DOHH2 (cell line): ENCODE measurements around the gene HIPK2.

Experiments used
- H3F3A ChIP-seq: fragments of 200-600 bp; sonication (generic), shearing (Covaris generic); 2 replicates; pipeline ENCODE4 v1.6.0; 2016; ENCODE audit warnings: antibody characterized with exemption, mild to moderate bottlenecking; ENCODE audit not compliant: control insufficient read depth, insufficient read depth
- H3K27ac ChIP-seq: fragments of 200-600 bp; sonication (generic); 2 replicates; pipeline ENCODE4 v1.5.1; 2014; ENCODE audit warnings: low read depth, mild to moderate bottlenecking, low read length, moderate library complexity
- H3K27me3 ChIP-seq: fragments of 200-600 bp; sonication (generic); 2 replicates; pipeline ENCODE4 v1.6.1; 2014; ENCODE audit warnings: mild to moderate bottlenecking, low read length, mixed read lengths; ENCODE audit not compliant: control insufficient read depth
- H3K36me3 ChIP-seq: fragments of 200-600 bp; sonication (generic); 2 replicates; pipeline ENCODE4 v1.6.1; 2014; ENCODE audit warnings: mild to moderate bottlenecking, low read length, moderate library complexity, mixed read lengths; ENCODE audit not compliant: control insufficient read depth
- H3K4me1 ChIP-seq: fragments of 200-600 bp; sonication (generic); 2 replicates; pipeline ENCODE4 v1.6.1; 2014; ENCODE audit warnings: mild to moderate bottlenecking, low read length, mixed read lengths; ENCODE audit not compliant: control insufficient read depth
- H3K4me2 ChIP-seq: fragments of 200-600 bp; sonication (generic); 2 replicates; pipeline ENCODE4 v1.6.0; 2014; ENCODE audit warnings: mild to moderate bottlenecking, low read length, moderate library complexity
- H3K4me3 ChIP-seq: fragments of 200-600 bp; sonication (generic); 2 replicates; pipeline ENCODE4 v1.5.1; 2014; ENCODE audit warnings: mild to moderate bottlenecking, low read length, mixed read lengths
- H3K79me2 ChIP-seq: fragments of 200-600 bp; sonication (generic); 2 replicates; pipeline ENCODE4 v1.6.1; 2014; ENCODE audit warnings: mild to moderate bottlenecking, low read length, mixed read lengths; ENCODE audit not compliant: control insufficient read depth
- H3K9me2 ChIP-seq: fragments of 200-600 bp; sonication (generic); replicated peaks from 2 replicates; pipeline ENCODE4 v1.6.1; 2014; ENCODE audit warnings: mild to moderate bottlenecking, low read length, mixed read lengths; ENCODE audit not compliant: control insufficient read depth
- H3K9me3 ChIP-seq: fragments of 200-600 bp; sonication (generic); 2 replicates; pipeline ENCODE4 v1.6.1; 2014; ENCODE audit warnings: antibody characterized with exemption, low read length, mixed read lengths; ENCODE audit not compliant: control insufficient read depth, insufficient read depth
- H4K20me1 ChIP-seq: fragments of 200-600 bp; sonication (generic); 2 replicates; pipeline ENCODE4 v1.6.0; 2014; ENCODE audit warnings: low read depth, mild to moderate bottlenecking, antibody characterized with exemption, low read length, moderate library complexity; ENCODE audit not compliant: control insufficient read depth, insufficient read depth
- CTCF ChIP-seq: fragments of 200-600 bp; sonication (generic); IDR thresholded peaks from one replicate; pipeline ENCODE4 v1.5.1; 2014; ENCODE audit warnings: antibody characterized with exemption, mild to moderate bottlenecking, low read depth, low read length; ENCODE audit not compliant: poor library complexity, severe bottlenecking
- EZH2phosphoT487 ChIP-seq: fragments of 200-600 bp; sonication (generic); IDR thresholded peaks from 2 replicates; pipeline ENCODE4 v1.6.1; 2017; ENCODE audit warnings: borderline replicate concordance, mild to moderate bottlenecking, antibody characterized with exemption, low read length, moderate library complexity, mixed read lengths

HIPK2 gene

GRCh38 chr7:139743967-139744767 is 33.6 kb downstream of the HIPK2 start:
- Histone ChIP-seq H3K4me1 (no peaks in the 10 kb centered on the region), H3F3A (no peaks in the 10 kb centered on the region), H3K79me2 (no peaks in the 10 kb centered on the region), H3K4me3 (no peak overlapping the region), H3K27ac (no peak overlapping the region), H3K4me2 (no peak overlapping the region), H3K9me3 (no peaks in the 10 kb centered on the region), H4K20me1 (no peaks in the 10 kb centered on the region), H3K9me2 (no peaks in the 10 kb centered on the region), H3K36me3 (no peaks in the 10 kb centered on the region), H3K27me3 (0 out of 2 replicates have a peak, but pooled peaks cover 6% of the 10 kb centered on the region)
- TF ChIP-seq CTCF (no peak), EZH2phosphoT487 (no peak)

GRCh38 chr7:139743267-139743966 is 34.4 kb downstream of the HIPK2 start:
- H3K9me3 ChIP-seq = no peaks in the 10 kb centered on the region
- no peak overlapping the region for H3K27ac ChIP-seq
- no peaks in the 10 kb centered on the region for H4K20me1 ChIP-seq
- no peaks in the 10 kb centered on the region for H3K4me1 ChIP-seq
- H3K4me3 ChIP-seq = no peak overlapping the region
- no peaks in the 10 kb centered on the region for H3F3A ChIP-seq
- 0 out of 2 replicates have a peak, but pooled peaks cover 6% of the 10 kb centered on the region for H3K27me3 ChIP-seq
- H3K4me2 ChIP-seq = no peak overlapping the region
- no peak for TF ChIP-seq EZH2phosphoT487
- TF ChIP-seq CTCF = no peak
- H3K79me2 ChIP-seq = no peaks in the 10 kb centered on the region
- H3K36me3 ChIP-seq = no peaks in the 10 kb centered on the region
- no peaks in the 10 kb centered on the region for H3K9me2 ChIP-seq

GRCh38 chr7:139741789-139742344 is 35.9 kb downstream of the HIPK2 start:
- no peaks in the 10 kb centered on the region for H3F3A ChIP-seq
- H3K4me1 ChIP-seq = no peaks in the 10 kb centered on the region
- no peak overlapping the region for H3K4me3 ChIP-seq
- H3K27ac ChIP-seq = no peak overlapping the region
- H3K4me2 ChIP-seq = no peak overlapping the region
- no peaks in the 10 kb centered on the region for H3K36me3 ChIP-seq
- H3K9me2 ChIP-seq = no peaks in the 10 kb centered on the region
- H4K20me1 ChIP-seq = no peaks in the 10 kb centered on the region
- TF ChIP-seq CTCF = no peak
- H3K27me3 ChIP-seq = 0 out of 2 replicates have a peak, but pooled peaks cover 6% of the 10 kb centered on the region
- no peaks in the 10 kb centered on the region for H3K9me3 ChIP-seq
- no peaks in the 10 kb centered on the region for H3K79me2 ChIP-seq
